ENCODE data around the gene TMIE. TPM values are rescaled to one million over a fixed set of nuclear protein-coding genes. Genes with fewer than 3 reads are reported as not detected.

The TMIE gene
- total RNA-seq, 4 donors from 2014 or later: 0.33 to 1.2 (median 0.69) TPM; not detected in 1

DNA sequence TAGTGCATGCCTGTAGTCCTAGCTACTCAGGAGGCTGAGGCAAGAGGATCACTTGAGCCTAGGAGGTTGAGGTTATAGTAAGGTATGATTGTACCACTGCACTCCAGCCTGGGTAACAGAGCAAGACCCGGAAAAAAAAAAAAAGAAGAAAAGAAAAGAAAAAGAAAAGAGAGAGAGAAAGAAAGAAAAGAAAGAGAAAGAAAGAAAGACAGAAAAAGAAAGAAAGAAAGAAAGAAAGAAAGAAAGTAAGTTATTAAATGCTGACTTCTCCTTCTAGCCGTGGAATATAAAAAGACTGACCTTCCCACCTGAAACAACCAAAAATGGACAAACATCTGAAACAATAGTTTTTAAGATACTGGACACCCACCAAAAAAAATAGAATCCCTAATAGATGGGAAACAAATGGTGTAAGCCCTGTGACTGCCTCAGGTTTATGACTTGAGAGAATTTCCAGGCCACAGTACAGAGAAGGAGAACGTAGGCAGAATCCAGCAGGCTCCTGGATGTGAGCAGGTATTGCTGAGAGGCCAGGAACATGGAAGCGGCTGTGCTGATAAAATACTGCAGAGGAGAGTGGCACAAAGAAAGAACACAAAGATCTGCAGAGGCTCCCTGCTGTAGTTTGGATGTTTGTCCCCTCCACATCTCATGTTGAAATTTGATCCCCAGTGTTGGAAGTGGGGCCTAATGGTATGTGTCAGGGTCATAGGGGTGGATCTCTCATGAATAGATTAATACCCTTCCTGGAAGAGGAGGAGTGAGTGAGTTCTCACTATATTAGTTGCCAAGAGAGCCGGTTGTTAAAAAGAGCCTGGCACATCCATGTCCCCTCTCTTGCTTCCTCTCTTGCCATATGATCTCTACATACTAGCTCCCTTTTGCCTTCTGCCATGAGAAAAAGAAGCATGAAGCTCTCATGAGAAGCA, 58.3 kb downstream of the TMIE start:
- no peaks in the 10 kb centered on the region for H3K36me3 ChIP-seq
- no peaks in the 10 kb centered on the region for H3K27me3 ChIP-seq
- H3K4me1 ChIP-seq: no peaks in the 10 kb centered on the region
- intact Hi-C loops (cut with DNase I): no loop called here
- TF ChIP-seq POLR2AphosphoS5 (IDR thresholded peaks at IDR 0.05): no peak
- no peak for TF ChIP-seq POLR2A (IDR thresholded peaks at IDR 0.05; ENCODE audit: low read depth)
- TF ChIP-seq, protein P1, sequence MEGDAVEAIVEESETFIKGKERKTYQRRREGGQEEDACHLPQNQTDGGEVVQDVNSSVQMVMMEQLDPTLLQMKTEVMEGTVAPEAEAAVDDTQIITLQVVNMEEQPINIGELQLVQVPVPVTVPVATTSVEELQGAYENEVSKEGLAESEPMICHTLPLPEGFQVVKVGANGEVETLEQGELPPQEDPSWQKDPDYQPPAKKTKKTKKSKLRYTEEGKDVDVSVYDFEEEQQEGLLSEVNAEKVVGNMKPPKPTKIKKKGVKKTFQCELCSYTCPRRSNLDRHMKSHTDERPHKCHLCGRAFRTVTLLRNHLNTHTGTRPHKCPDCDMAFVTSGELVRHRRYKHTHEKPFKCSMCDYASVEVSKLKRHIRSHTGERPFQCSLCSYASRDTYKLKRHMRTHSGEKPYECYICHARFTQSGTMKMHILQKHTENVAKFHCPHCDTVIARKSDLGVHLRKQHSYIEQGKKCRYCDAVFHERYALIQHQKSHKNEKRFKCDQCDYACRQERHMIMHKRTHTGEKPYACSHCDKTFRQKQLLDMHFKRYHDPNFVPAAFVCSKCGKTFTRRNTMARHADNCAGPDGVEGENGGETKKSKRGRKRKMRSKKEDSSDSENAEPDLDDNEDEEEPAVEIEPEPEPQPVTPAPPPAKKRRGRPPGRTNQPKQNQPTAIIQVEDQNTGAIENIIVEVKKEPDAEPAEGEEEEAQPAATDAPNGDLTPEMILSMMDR (IDR thresholded peaks at IDR 0.05): no peak
- no peak for TF ChIP-seq EP300 (IDR thresholded peaks at IDR 0.05)
- no peak overlapping the region for H3K27ac ChIP-seq (replicated peaks in 1 of 4)
- peaks cover 0 to 21% (median 6%) of the 10 kb centered on the region in 4 donors for H3K9me3 ChIP-seq
- 74% methylated on average over 5 of the region's 5 CpGs for WGBS
- H3K4me3 ChIP-seq: no peak overlapping the region
- no peak for DNase-seq (ENCODE audit: extremely low spot score)

Small RNA genes within 50 kb of the gene (small RNA-seq; reads per million reads assigned to genes)
- 0 reads per million in 3 donors for gene PRSS45

Other genes starting within 250 kb of the TMIE start
- gene LTF, start 236.5 kb upstream of the TMIE start, total RNA-seq: 1 to 10 TPM in 1 of 4 donors, under 1 TPM in 3; 0.45 to 1.7 (median 0.87) TPM
- not detected for gene RTP3, start 203.4 kb upstream of the TMIE start, total RNA-seq
- under 1 TPM; 0.32 to 0.83 (median 0.55) TPM for gene LRRC2, start 135.1 kb upstream of the TMIE start, total RNA-seq
- not detected for gene FAM240A, start 88.9 kb upstream of the TMIE start, total RNA-seq
- gene ALS2CL, start 7.7 kb upstream of the TMIE start, total RNA-seq: 10 to 100 TPM in 2 of 4 donors, 1 to 10 TPM in 2; 3.3 to 11.8 (median 10.8) TPM
- gene PRSS50, start 16.5 kb downstream of the TMIE start, total RNA-seq: under 1 TPM in 3 of 4 donors, not detected in 1; 0.32 to 0.46 (median 0.42) TPM
- gene MYL3, start 162.1 kb downstream of the TMIE start, total RNA-seq: 10 to 100 TPM in 1 of 4 donors, 1 to 10 TPM in 2, under 1 TPM in 1; 0.83 to 13.0 (median 7.7) TPM
- gene PTH1R, start 176.3 kb downstream of the TMIE start, total RNA-seq: 10 to 100 TPM in 2 of 4 donors, 1 to 10 TPM in 2; 2.1 to 26.8 (median 14.5) TPM